GM06990 (cell line): ENCODE measurements around the gene KCNN2.

ENCODE experiments used
- DNase-seq: peaks from one replicate; pipeline ENCODE4 v3.0.0-alpha.2; 2011; ENCODE audit not compliant: insufficient read length; ENCODE audit errors: extremely low read depth
- H3K27me3 ChIP-seq: replicated peaks from 2 replicates; pipeline ENCODE4 v1.6.0; 2011; ENCODE audit warnings: low read length; ENCODE audit not compliant: control insufficient read depth, insufficient read depth
- H3K36me3 ChIP-seq: 2 replicates; pipeline ENCODE4 v1.5.1; 2011; ENCODE audit warnings: low read length; ENCODE audit not compliant: control insufficient read depth, insufficient read depth
- H3K4me3 ChIP-seq: replicated peaks from 2 replicates; pipeline ENCODE4 v1.5.1; 2011; ENCODE audit warnings: low read depth, mild to moderate bottlenecking, control low read depth, low read length
- CTCF ChIP-seq: IDR thresholded peaks from 2 replicates; pipeline ENCODE4 v1.5.1; 2011; ENCODE audit warnings: low read length, control low read depth, mild to moderate bottlenecking, inconsistent platforms; ENCODE audit not compliant: insufficient read depth, poor library complexity, severe bottlenecking

KCNN2 gene

DNA sequence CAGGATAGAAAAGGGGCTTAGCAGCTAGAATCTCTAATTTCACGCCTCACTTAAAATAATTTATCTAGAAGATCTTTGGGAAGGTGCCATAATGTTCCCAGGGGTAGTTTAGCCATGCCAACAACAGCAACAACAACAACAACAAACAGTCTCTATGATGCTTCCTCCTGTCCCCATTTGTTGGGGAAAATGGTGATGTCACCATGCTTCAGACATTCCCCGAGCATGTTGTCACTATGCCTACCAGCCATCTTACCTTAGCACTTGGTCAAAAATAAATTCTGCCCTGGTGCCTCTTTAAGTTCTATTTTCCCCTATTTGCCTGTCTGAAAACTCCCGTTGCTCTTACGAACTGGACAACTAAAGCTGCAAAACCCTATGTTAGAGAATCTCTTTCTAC, 76.6 kb downstream of the KCNN2 start:
- Histone ChIP-seq H3K27me3 (no peaks in the 10 kb centered on the region), H3K4me3 (no peak overlapping the region), H3K36me3 (no peaks in the 10 kb centered on the region)
- DNase-seq, result no peak
- TF ChIP-seq CTCF, result no peak

DNA sequence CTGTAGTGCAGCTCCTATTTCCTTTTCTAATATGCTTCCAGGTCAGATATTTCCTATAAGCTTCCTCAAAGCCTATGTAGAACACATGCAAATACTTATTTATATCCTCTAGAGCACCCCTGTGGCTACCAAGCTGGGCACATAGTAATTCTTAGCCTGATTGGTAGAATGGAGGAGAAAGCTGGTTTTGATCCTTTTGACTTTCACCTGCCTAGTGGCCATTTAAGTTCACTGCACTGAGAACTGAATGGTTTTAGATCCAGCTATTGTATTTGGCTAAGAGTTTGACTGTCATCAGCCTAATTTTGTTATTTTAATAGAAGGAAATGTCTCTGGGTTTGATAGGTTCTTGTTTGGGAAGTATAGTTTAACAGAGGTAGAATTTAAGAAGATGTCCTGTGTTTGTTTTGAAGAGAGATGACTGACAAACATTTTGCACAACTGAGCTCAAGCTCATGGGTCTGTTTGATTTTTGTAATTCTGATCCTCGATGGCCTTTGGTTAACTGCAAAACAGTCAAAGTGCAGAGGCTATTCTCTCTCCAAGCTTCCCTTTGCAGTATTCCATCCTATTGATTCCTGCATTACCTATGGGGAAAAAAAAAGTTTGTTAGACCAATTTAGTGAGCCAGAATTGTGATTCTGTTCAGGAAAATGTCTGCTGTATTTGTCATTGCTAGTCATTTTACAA, 85.4 kb downstream of the KCNN2 start:
- TF ChIP-seq CTCF, result peak; percentile 27
- DNase-seq, result no peak
- H3K4me3 ChIP-seq, result no peak overlapping the region

GRCh38 chr5:114448481-114448880, 86.6 kb downstream of the KCNN2 start:
- Histone ChIP-seq H3K36me3 (no peaks in the 10 kb centered on the region), H3K27me3 (no peaks in the 10 kb centered on the region), H3K4me3 (no peak overlapping the region)
- DNase-seq, result no peak
- TF ChIP-seq CTCF, result no peak

More for the DNA sequence above, 85.4 kb downstream of the KCNN2 start:
- Histone ChIP-seq H3K36me3 (no peaks in the 10 kb centered on the region), H3K27me3 (no peaks in the 10 kb centered on the region)

GRCh38 chr5:114449860-114450421, 88.1 kb downstream of the KCNN2 start:
- TF ChIP-seq CTCF, result peak; percentile 90
- H3K4me3 ChIP-seq, result no peak overlapping the region
- H3K36me3 ChIP-seq, result no peaks in the 10 kb centered on the region
- no peaks in the 10 kb centered on the region for H3K27me3 ChIP-seq
- peak; percentile 80 for DNase-seq

DNA sequence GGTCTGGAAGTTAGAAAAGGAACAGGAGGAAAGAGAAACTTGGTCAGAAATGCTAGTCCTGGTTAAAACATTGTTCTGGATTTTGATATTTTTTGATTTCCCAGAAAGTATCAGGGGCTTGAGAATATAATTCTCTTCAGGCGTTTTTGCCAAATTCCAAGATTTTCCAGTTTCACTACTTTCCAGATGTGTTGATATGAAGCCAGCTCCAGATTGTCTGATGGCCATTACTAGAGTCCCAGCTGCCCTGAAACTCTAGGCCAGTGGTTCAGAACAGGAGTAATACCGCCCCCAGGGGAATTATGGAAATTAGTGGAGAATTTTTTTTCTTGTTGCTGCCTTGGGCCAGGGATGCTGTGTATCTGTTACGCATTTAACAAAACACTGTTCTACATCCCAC, 88.6 kb downstream of the KCNN2 start:
- no peak for TF ChIP-seq CTCF
- Histone ChIP-seq H3K27me3 (no peaks in the 10 kb centered on the region), H3K4me3 (no peak overlapping the region), H3K36me3 (no peaks in the 10 kb centered on the region)
- DNase-seq, result no peak
